HEK293 (cell line): ENCODE results near the gene PHLDB3.

Experiments used
- CTCF ChIA-PET: fragments of 350-600 bp; formaldehyde crosslinking; extraction: SDS; loops from one replicate; lab custom pipeline; 2021; ENCODE audit warnings: antibody characterized with exemption; lab: Yijun Ruan, JAX
- POLR2A ChIA-PET: fragments of 300-600 bp; formaldehyde crosslinking; extraction: SDS; loops from one replicate; lab custom pipeline; 2020; ENCODE audit warnings: antibody characterized with exemption, inconsistent platforms; lab: Yijun Ruan, JAX
- H3K27ac ChIP-seq: fragments of 200-500 bp; sonication (Bioruptor generic); 2 replicates; pipeline ENCODE4 v1.5.1; 2014; ENCODE audit warnings: low read depth, low read length, control low read depth, inconsistent platforms; ENCODE audit errors: extremely low read depth
- H3K36me3 ChIP-seq, 2 experiments: fragments of 200-500 bp in 1 of 2; sonication (Bioruptor generic) in 1 of 2; 1 replicate in 1 of 2; 2 replicates in 1 of 2; pipeline ENCODE4 v1.5.1; 2014 to 2017; ENCODE audit warnings: inconsistent platforms in 2 of 2, low read length in 2 of 2; ENCODE audit not compliant: control insufficient read depth in 2 of 2, insufficient read depth in 1 of 2
- H3K4me1 ChIP-seq: fragments of 200-500 bp; sonication (Bioruptor generic); 2 replicates; pipeline ENCODE4 v1.5.1; 2014; ENCODE audit warnings: mild to moderate bottlenecking, low read length, inconsistent platforms; ENCODE audit not compliant: control insufficient read depth, insufficient read depth
- H3K4me3 ChIP-seq: 2 replicates; pipeline ENCODE4 v1.5.1; 2011; ENCODE audit warnings: low read depth, mild to moderate bottlenecking, control low read depth, low read length, moderate library complexity
- H3K9me3 ChIP-seq: fragments of 200-500 bp; sonication (Bioruptor generic); 2 replicates; pipeline ENCODE4 v1.5.1; 2014; ENCODE audit warnings: low read depth, low read length, inconsistent platforms; ENCODE audit not compliant: control insufficient read depth, insufficient read depth
- BCL6B ChIP-seq: fragments of 450-650 bp; formaldehyde crosslinking; IDR thresholded peaks from 2 replicates; pipeline ENCODE4 v1.5.1; 2017; ENCODE audit warnings: missing biosample characterization, missing genetic modification characterization
- GFI1B ChIP-seq: fragments of 450-650 bp; formaldehyde crosslinking; IDR thresholded peaks from 2 replicates; pipeline ENCODE4 v1.5.1; 2016; ENCODE audit warnings: missing biosample characterization, missing genetic modification characterization
- GLIS2 ChIP-seq: fragments of 450-650 bp; formaldehyde crosslinking; IDR thresholded peaks from 2 replicates; pipeline ENCODE4 v1.5.1; 2016; ENCODE audit warnings: missing biosample characterization, missing genetic modification characterization
- HOXD13 ChIP-seq: sonication (generic); formaldehyde crosslinking; IDR thresholded peaks from 2 replicates; pipeline ENCODE4 v1.8.0; 2022; ENCODE audit warnings: missing genetic modification reagents, borderline replicate concordance
- KLF10 ChIP-seq: fragments of 450-650 bp; IDR thresholded peaks from 2 replicates; pipeline ENCODE4 v1.5.1; 2018; ENCODE audit warnings: missing biosample characterization, mild to moderate bottlenecking, missing genetic modification characterization
- KLF16 ChIP-seq: fragments of 450-650 bp; formaldehyde crosslinking; IDR thresholded peaks from 2 replicates; pipeline ENCODE4 v1.5.1; 2017; ENCODE audit warnings: missing biosample characterization, missing genetic modification characterization
- KLF17 ChIP-seq: fragments of 450-650 bp; formaldehyde crosslinking; IDR thresholded peaks from 2 replicates; pipeline ENCODE4 v1.5.1; 2016; ENCODE audit warnings: missing biosample characterization, missing genetic modification characterization
- OVOL3 ChIP-seq: fragments of 450-650 bp; formaldehyde crosslinking; IDR thresholded peaks from 2 replicates; pipeline ENCODE4 v1.5.1; 2016; ENCODE audit warnings: missing biosample characterization, missing genetic modification characterization
- PRDM4 ChIP-seq: fragments of 450-650 bp; formaldehyde crosslinking; IDR thresholded peaks from 2 replicates; pipeline ENCODE4 v1.5.1; 2017; ENCODE audit warnings: missing biosample characterization, missing genetic modification characterization
- SCRT1 ChIP-seq: fragments of 450-650 bp; formaldehyde crosslinking; IDR thresholded peaks from 2 replicates; pipeline ENCODE4 v1.5.1; 2016; ENCODE audit warnings: missing biosample characterization, missing genetic modification characterization, borderline replicate concordance
- SCRT2 ChIP-seq: fragments of 450-650 bp; formaldehyde crosslinking; IDR thresholded peaks from 2 replicates; pipeline ENCODE4 v1.5.1; 2016; ENCODE audit warnings: missing biosample characterization, missing genetic modification characterization
- TCF7L2 ChIP-seq: IDR thresholded peaks from 2 replicates; pipeline ENCODE4 v1.6.1; 2011; ENCODE audit warnings: low read depth, mild to moderate bottlenecking, inconsistent platforms, low read length, moderate library complexity, borderline replicate concordance
- WT1 ChIP-seq: fragments of 450-650 bp; formaldehyde crosslinking; IDR thresholded peaks from 2 replicates; pipeline ENCODE4 v1.5.1; 2016; ENCODE audit warnings: missing biosample characterization, missing genetic modification characterization
- ZBTB17 ChIP-seq: fragments of 450-650 bp; formaldehyde crosslinking; IDR thresholded peaks from 2 replicates; pipeline ENCODE4 v1.5.1; 2016; ENCODE audit warnings: missing biosample characterization, missing genetic modification characterization
- ZFP37 ChIP-seq: fragments of 450-650 bp; formaldehyde crosslinking; IDR thresholded peaks from 2 replicates; pipeline ENCODE4 v1.5.1; 2016; ENCODE audit warnings: missing biosample characterization, missing genetic modification characterization
- ZFP69B ChIP-seq: fragments of 450-650 bp; formaldehyde crosslinking; IDR thresholded peaks from 2 replicates; pipeline ENCODE4 v1.5.1; 2016; ENCODE audit warnings: missing biosample characterization, missing genetic modification characterization
- ZNF169 ChIP-seq: fragments of 450-650 bp; formaldehyde crosslinking; IDR thresholded peaks from 2 replicates; pipeline ENCODE4 v1.5.1; 2016; ENCODE audit warnings: missing biosample characterization, missing genetic modification characterization
- ZNF2 ChIP-seq: fragments of 450-650 bp; formaldehyde crosslinking; IDR thresholded peaks from 2 replicates; pipeline ENCODE4 v1.5.1; 2016; ENCODE audit warnings: missing biosample characterization, missing genetic modification characterization
- ZNF221 ChIP-seq: fragments of 450-650 bp; formaldehyde crosslinking; IDR thresholded peaks from 2 replicates; pipeline ENCODE4 v1.5.1; 2017; ENCODE audit warnings: missing biosample characterization, missing genetic modification characterization, borderline replicate concordance
- ZNF239 ChIP-seq: fragments of 450-650 bp; formaldehyde crosslinking; IDR thresholded peaks from 2 replicates; pipeline ENCODE4 v1.5.1; 2016; ENCODE audit warnings: missing biosample characterization, missing genetic modification characterization
- ZNF311 ChIP-seq: fragments of 450-650 bp; formaldehyde crosslinking; IDR thresholded peaks from 2 replicates; pipeline ENCODE4 v1.5.1; 2017; ENCODE audit warnings: missing biosample characterization, missing genetic modification characterization, borderline replicate concordance
- ZNF341 ChIP-seq: fragments of 450-650 bp; formaldehyde crosslinking; IDR thresholded peaks from 2 replicates; pipeline ENCODE4; 2016; ENCODE audit warnings: low read depth, missing biosample characterization, missing genetic modification characterization
- ZNF354C ChIP-seq: fragments of 450-650 bp; formaldehyde crosslinking; IDR thresholded peaks from 2 replicates; pipeline ENCODE4 v1.5.1; 2016; ENCODE audit warnings: missing biosample characterization, missing genetic modification characterization, low read depth, borderline replicate concordance
- ZNF433 ChIP-seq: fragments of 450-650 bp; formaldehyde crosslinking; IDR thresholded peaks from 2 replicates; pipeline ENCODE4 v1.5.1; 2016; ENCODE audit warnings: missing biosample characterization, missing genetic modification characterization, low read depth
- ZNF473 ChIP-seq: fragments of 450-650 bp; formaldehyde crosslinking; IDR thresholded peaks from 2 replicates; pipeline ENCODE4 v1.5.1; 2017; ENCODE audit warnings: missing biosample characterization, missing genetic modification characterization
- ZNF501 ChIP-seq: fragments of 450-650 bp; formaldehyde crosslinking; IDR thresholded peaks from 2 replicates; pipeline ENCODE4 v1.5.1; 2016; ENCODE audit warnings: missing biosample characterization, missing genetic modification characterization
- ZNF514 ChIP-seq: fragments of 450-650 bp; formaldehyde crosslinking; IDR thresholded peaks from 2 replicates; pipeline ENCODE4 v1.5.1; 2016; ENCODE audit warnings: missing biosample characterization, missing genetic modification characterization
- ZNF530 ChIP-seq: fragments of 450-650 bp; formaldehyde crosslinking; IDR thresholded peaks from 2 replicates; pipeline ENCODE4 v1.5.1; 2016; ENCODE audit warnings: low read depth, missing biosample characterization, missing genetic modification characterization
- ZNF692 ChIP-seq: fragments of 450-650 bp; formaldehyde crosslinking; IDR thresholded peaks from 2 replicates; pipeline ENCODE4 v1.5.1; 2016; ENCODE audit warnings: missing biosample characterization, missing genetic modification characterization
- ZNF768 ChIP-seq: fragments of 450-650 bp; formaldehyde crosslinking; IDR thresholded peaks from 2 replicates; pipeline ENCODE4 v1.5.1; 2018; ENCODE audit warnings: missing biosample characterization, mild to moderate bottlenecking, missing genetic modification characterization
- ZNF777 ChIP-seq: fragments of 450-650 bp; formaldehyde crosslinking; IDR thresholded peaks from 2 replicates; pipeline ENCODE4 v1.5.1; 2017; ENCODE audit warnings: missing biosample characterization, missing genetic modification characterization, borderline replicate concordance
- ZSCAN30 ChIP-seq: fragments of 450-650 bp; IDR thresholded peaks from 2 replicates; pipeline ENCODE4 v1.5.1; 2018; ENCODE audit warnings: missing biosample characterization, mild to moderate bottlenecking, missing genetic modification characterization, moderate library complexity

The PHLDB3 gene

GRCh38 chr19:43504426-43505185 is at the start of gene PHLDB3:
PHLDB3 (minus strand) TSS chr19:43504746; CDS start chr19:43504118, 628 bp downstream.
- H3K4me1 ChIP-seq: peaks cover 15% of the 10 kb centered on the region; the same call in 1 of the 2 replicates
- peak within 1 kb of the TSS; percentile 77 for H3K27ac ChIP-seq
- ChIA-PET CTCF (interaction anchor here (0.6 to 11.9 kb wide), 16 partner anchors 9 to 1654 kb away, joined by 3 to 97 read pairs (median 5); no protein-coding TSS in a partner anchor), POLR2A (interaction anchor here (0.9 to 2.2 kb wide), 21 partner anchors 9 to 164 kb away, joined by 3 to 22 read pairs (median 7); partner anchors contain the start of genes IRGQ, ZNF575 and ZNF576)
- peak within 1 kb of the TSS; percentile 78 for H3K4me3 ChIP-seq
- H3K9me3 ChIP-seq: no peaks in the 10 kb centered on the region
- H3K36me3 ChIP-seq: peaks cover 12 to 24% of the 10 kb centered on the region in 2 experiments; a peak in 2 of 3 replicates
- TF ChIP-seq ZNF692 (peak; percentile 76; the same call in 1 of the 2 replicates), WT1 (tag by site-specific recombination) (peak; percentile 58; the same call in 1 of the 2 replicates), KLF16 (peak; percentile 24; the same call in 1 of the 2 replicates), ZNF433 (tag by site-specific recombination) (no peak), GFI1B (tag by site-specific recombination) (0 out of 2 replicates have a peak, but pooled peaks have one; percentile 28), ZNF354C (tag by site-specific recombination) (no peak), ZFP69B (peak; percentile 80), PRDM4 (tag by site-specific recombination) (no peak), ZNF311 (tag by site-specific recombination) (no peak), ZNF239 (tag by site-specific recombination) (0 out of 2 replicates have a peak, but pooled peaks have one; percentile 25), ZNF221 (tag by site-specific recombination) (no peak), ZNF501 (tag by site-specific recombination) (peak; percentile 70), ZBTB17 (tag by site-specific recombination) (peak; percentile 88), ZNF473 (tag by site-specific recombination) (no peak), SCRT1 (tag by site-specific recombination) (peak; percentile 98), TCF7L2 (no peak), ZNF2 (tag by site-specific recombination) (0 out of 2 replicates have a peak, but pooled peaks have one; percentile 27), ZNF169 (tag by site-specific recombination) (no peak), ZNF514 (no peak), GLIS2 (tag by site-specific recombination) (peak; percentile 98), ZSCAN30 (tag by site-specific recombination) (0 out of 2 replicates have a peak, but pooled peaks have one; percentile 10), SCRT2 (tag by site-specific recombination) (peak; percentile 100), ZNF768 (tag by site-specific recombination) (no peak), ZFP37 (no peak; the same call in 1 of the 2 replicates), ZNF530 (no peak), HOXD13 (CRISPR knock-in tag) (no peak), KLF10 (no peak), ZNF341 (tag by site-specific recombination) (peak; percentile 84), OVOL3 (tag by site-specific recombination) (no peak), KLF17 (tag by site-specific recombination) (peak; percentile 76), BCL6B (tag by site-specific recombination) (no peak), ZNF777 (tag by site-specific recombination) (no peak)
